Measurements from ENCODE around the gene ABTB1.

- TF ChIP-seq, protein P1, sequence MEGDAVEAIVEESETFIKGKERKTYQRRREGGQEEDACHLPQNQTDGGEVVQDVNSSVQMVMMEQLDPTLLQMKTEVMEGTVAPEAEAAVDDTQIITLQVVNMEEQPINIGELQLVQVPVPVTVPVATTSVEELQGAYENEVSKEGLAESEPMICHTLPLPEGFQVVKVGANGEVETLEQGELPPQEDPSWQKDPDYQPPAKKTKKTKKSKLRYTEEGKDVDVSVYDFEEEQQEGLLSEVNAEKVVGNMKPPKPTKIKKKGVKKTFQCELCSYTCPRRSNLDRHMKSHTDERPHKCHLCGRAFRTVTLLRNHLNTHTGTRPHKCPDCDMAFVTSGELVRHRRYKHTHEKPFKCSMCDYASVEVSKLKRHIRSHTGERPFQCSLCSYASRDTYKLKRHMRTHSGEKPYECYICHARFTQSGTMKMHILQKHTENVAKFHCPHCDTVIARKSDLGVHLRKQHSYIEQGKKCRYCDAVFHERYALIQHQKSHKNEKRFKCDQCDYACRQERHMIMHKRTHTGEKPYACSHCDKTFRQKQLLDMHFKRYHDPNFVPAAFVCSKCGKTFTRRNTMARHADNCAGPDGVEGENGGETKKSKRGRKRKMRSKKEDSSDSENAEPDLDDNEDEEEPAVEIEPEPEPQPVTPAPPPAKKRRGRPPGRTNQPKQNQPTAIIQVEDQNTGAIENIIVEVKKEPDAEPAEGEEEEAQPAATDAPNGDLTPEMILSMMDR (IDR thresholded peaks at IDR 0.05) = no peak
- TF ChIP-seq POLR2A (IDR thresholded peaks at IDR 0.05) = no peak
These were observed 35.2 kb downstream of the ABTB1 start for GRCh38 chr3:127707851-127708411.
